ENCODE measurements around the gene GJA3. TPM values are rescaled to one million over a fixed set of nuclear protein-coding genes. Genes with fewer than 3 reads are reported as not detected.
"Not testable (repeated sequence)": the region's sequence is repeated elsewhere in the genome, so short reads cannot be mapped to it uniquely, and the experiment has no call there.

The GJA3 gene
- total RNA-seq, 1 donor from 2014 or later, result 0.59 TPM

- Mint-ChIP-seq H3K4me1 (ENCODE audit: low read depth, unreplicated experiment) (peaks cover 5% of the 10 kb centered on the region), H3K27ac (ENCODE audit: unreplicated experiment) (no peak overlapping the region), H3K9me3 (ENCODE audit: unreplicated experiment) (peaks cover 4% of the 10 kb centered on the region), H3K4me3 (ENCODE audit: unreplicated experiment) (no peak overlapping the region), H3K36me3 (ENCODE audit: low read depth, unreplicated experiment) (no peaks in the 10 kb centered on the region), H3K27me3 (ENCODE audit: low read depth, unreplicated experiment) (peaks cover 43% of the 10 kb centered on the region)
- no peaks in the 10 kb centered on the region for H4K20me1 ChIP-seq (ENCODE audit: insufficient read depth, low read length)
- H3K4me1 ChIP-seq (ENCODE audit: insufficient read depth, low read length), result peaks cover 5% of the 10 kb centered on the region
- H3K36me3 ChIP-seq (ENCODE audit: insufficient read depth, low read length), result no peaks in the 10 kb centered on the region
- H3K27me3 ChIP-seq (ENCODE audit: insufficient read depth, low read length), result peaks cover 45% of the 10 kb centered on the region
- no peak for FAIRE-seq
- no peak overlapping the region for H2AFZ ChIP-seq (ENCODE audit: low read depth, low read length)
- no peaks in the 10 kb centered on the region for H3K9me3 ChIP-seq (ENCODE audit: insufficient read depth, low read depth, low read length)
- no peak for DNase-seq (ENCODE audit: low read depth)
- no peak overlapping the region for H3K4me2 ChIP-seq (ENCODE audit: low read length)
- no peak overlapping the region for H3K9ac ChIP-seq (ENCODE audit: low read length)
- H3K27ac ChIP-seq (ENCODE audit: low read depth, low read length), result no peak overlapping the region
- no peak for TF ChIP-seq EZH2 (IDR thresholded peaks at IDR 0.05; ENCODE audit: insufficient read depth, low read length)
- no peak for TF ChIP-seq CTCF (IDR thresholded peaks at IDR 0.05; ENCODE audit: insufficient read depth, low read depth, low read length)
- H3K79me2 ChIP-seq (ENCODE audit: insufficient read depth, low read length), result no peaks in the 10 kb centered on the region
- no peak overlapping the region for H3K4me3 ChIP-seq (ENCODE audit: insufficient read depth, low read depth, low read length)
Measured at GRCh38 chr13:20157151-20157796, 3.6 kb downstream of the GJA3 start.

GRCh38 chr13:20156702-20157101, 4.2 kb downstream of the GJA3 start:
- Histone ChIP-seq H3K79me2 (ENCODE audit: insufficient read depth, low read length) (no peaks in the 10 kb centered on the region), H4K20me1 (ENCODE audit: insufficient read depth, low read length) (no peaks in the 10 kb centered on the region), H2AFZ (ENCODE audit: low read depth, low read length) (no peak overlapping the region), H3K27me3 (ENCODE audit: insufficient read depth, low read length) (peaks cover 39% of the 10 kb centered on the region), H3K4me1 (ENCODE audit: insufficient read depth, low read length) (peaks cover 5% of the 10 kb centered on the region), H3K27ac (ENCODE audit: low read depth, low read length) (no peak overlapping the region), H3K36me3 (ENCODE audit: insufficient read depth, low read length) (no peaks in the 10 kb centered on the region), H3K4me3 (ENCODE audit: insufficient read depth, low read depth, low read length) (no peak overlapping the region), H3K4me2 (ENCODE audit: low read length) (no peak overlapping the region), H3K9ac (ENCODE audit: low read length) (no peak overlapping the region), H3K9me3 (ENCODE audit: insufficient read depth, low read depth, low read length) (no peaks in the 10 kb centered on the region)
- Mint-ChIP-seq H3K36me3 (ENCODE audit: low read depth, unreplicated experiment) (no peaks in the 10 kb centered on the region), H3K9me3 (ENCODE audit: unreplicated experiment) (peaks cover 4% of the 10 kb centered on the region), H3K4me1 (ENCODE audit: low read depth, unreplicated experiment) (peaks cover 5% of the 10 kb centered on the region), H3K27me3 (ENCODE audit: low read depth, unreplicated experiment) (peaks cover 42% of the 10 kb centered on the region), H3K27ac (ENCODE audit: unreplicated experiment) (no peak overlapping the region), H3K4me3 (ENCODE audit: unreplicated experiment) (no peak overlapping the region)
- no peak for TF ChIP-seq CTCF (IDR thresholded peaks at IDR 0.05; ENCODE audit: insufficient read depth, low read depth, low read length)
- no peak for TF ChIP-seq EZH2 (IDR thresholded peaks at IDR 0.05; ENCODE audit: insufficient read depth, low read length)
- no peak for FAIRE-seq
- no peak for DNase-seq (ENCODE audit: low read depth)

GRCh38 chr13:20153290-20153689, 7.6 kb downstream of the GJA3 start:
- H3K27me3 ChIP-seq (ENCODE audit: insufficient read depth, low read length), result peaks cover 38% of the 10 kb centered on the region
- H3K4me1 ChIP-seq (ENCODE audit: insufficient read depth, low read length); H3K27ac ChIP-seq (ENCODE audit: low read depth, low read length); H3K36me3 ChIP-seq (ENCODE audit: insufficient read depth, low read length); H3K4me1 Mint-ChIP-seq (ENCODE audit: low read depth, unreplicated experiment); H4K20me1 ChIP-seq (ENCODE audit: insufficient read depth, low read length); H3K4me2 ChIP-seq (ENCODE audit: low read length); H3K9me3 Mint-ChIP-seq (ENCODE audit: unreplicated experiment); H3K9me3 ChIP-seq (ENCODE audit: insufficient read depth, low read depth, low read length); H2AFZ ChIP-seq (ENCODE audit: low read depth, low read length); H3K79me2 ChIP-seq (ENCODE audit: insufficient read depth, low read length); DNase-seq (ENCODE audit: low read depth); H3K27ac Mint-ChIP-seq (ENCODE audit: unreplicated experiment); H3K4me3 Mint-ChIP-seq (ENCODE audit: unreplicated experiment); H3K4me3 ChIP-seq (ENCODE audit: insufficient read depth, low read depth, low read length); H3K36me3 Mint-ChIP-seq (ENCODE audit: low read depth, unreplicated experiment); FAIRE-seq; H3K9ac ChIP-seq (ENCODE audit: low read length): not testable (repeated sequence)
- H3K27me3 Mint-ChIP-seq (ENCODE audit: low read depth, unreplicated experiment), result peaks cover 57% of the 10 kb centered on the region

Measured in astrocyte (in vitro differentiated cells and primary cell).